CD4-positive, alpha-beta T cell treated with Interleukin-4 for 1 hour (primary cell): Measurements from ENCODE around the gene HNRNPUL1.
"Not testable (repeated sequence)": the region's sequence is repeated elsewhere in the genome, so short reads cannot be mapped to it uniquely, and the experiment has no call there.

Experiments
- DNase-seq, 2 donors: peaks; one replicate each; pipeline ENCODE4 v3.0.0-alpha.2; 2020 to 2022

Gene HNRNPUL1

GRCh38 chr19:41263850-41264580, at the start of gene HNRNPUL1:
Gene HNRNPUL1, plus strand, starts transcription at chr19:41264372. Its CDS starts 132 bp downstream, at chr19:41264504.
- DNase-seq, result peak; percentile 99 to 100

- no peak for DNase-seq
Measured at GRCh38 chr19:41217741-41218140, 46.4 kb upstream of the HNRNPUL1 start.

- DNase-seq, result no peak
Measured at GRCh38 chr19:41218249-41218614, 45.9 kb upstream of the HNRNPUL1 start.

- DNase-seq, result no peak
Measured at GRCh38 chr19:41218615-41219507, 45.3 kb upstream of the HNRNPUL1 start, which contains the start of gene AXL. Gene AXL, plus strand, starts transcription at chr19:41219223. Its CDS starts 170 bp downstream, at chr19:41219393.

- DNase-seq, result no peak
Measured at GRCh38 chr19:41219924-41220567, 44.1 kb upstream of the HNRNPUL1 start.

GRCh38 chr19:41220811-41221210, 43.4 kb upstream of the HNRNPUL1 start:
- DNase-seq, result no peak

GRCh38 chr19:41221514-41222205, 42.5 kb upstream of the HNRNPUL1 start:
- DNase-seq, result no peak

GRCh38 chr19:41222240-41222639, 41.9 kb upstream of the HNRNPUL1 start:
- DNase-seq, result no peak

GRCh38 chr19:41223431-41224234, 40.5 kb upstream of the HNRNPUL1 start:
- no peak for DNase-seq

GRCh38 chr19:41224632-41225031, 39.5 kb upstream of the HNRNPUL1 start:
- no peak for DNase-seq

- peak in 1 of 2 donors; percentile 33 for DNase-seq
Measured at GRCh38 chr19:41225238-41226052, 38.7 kb upstream of the HNRNPUL1 start.

GRCh38 chr19:41226053-41226873, 37.9 kb upstream of the HNRNPUL1 start:
- DNase-seq, result peak; percentile 17 to 30

- DNase-seq, result no peak
Measured at GRCh38 chr19:41226874-41227390, 37.2 kb upstream of the HNRNPUL1 start.

GRCh38 chr19:41228486-41228885, 35.7 kb upstream of the HNRNPUL1 start:
- DNase-seq, result no peak

GRCh38 chr19:41229338-41229737, 34.8 kb upstream of the HNRNPUL1 start:
- not testable (repeated sequence) for DNase-seq

- DNase-seq, result no peak
Measured at GRCh38 chr19:41230067-41230857, 33.9 kb upstream of the HNRNPUL1 start.

GRCh38 chr19:41232686-41233085, 31.5 kb upstream of the HNRNPUL1 start:
- DNase-seq, result no peak

GRCh38 chr19:41233748-41234240, 30.4 kb upstream of the HNRNPUL1 start:
- DNase-seq, result peak in 1 of 2 donors; percentile 36
